ENCODE data around the gene ZKSCAN4.

The ZKSCAN4 gene

DNA sequence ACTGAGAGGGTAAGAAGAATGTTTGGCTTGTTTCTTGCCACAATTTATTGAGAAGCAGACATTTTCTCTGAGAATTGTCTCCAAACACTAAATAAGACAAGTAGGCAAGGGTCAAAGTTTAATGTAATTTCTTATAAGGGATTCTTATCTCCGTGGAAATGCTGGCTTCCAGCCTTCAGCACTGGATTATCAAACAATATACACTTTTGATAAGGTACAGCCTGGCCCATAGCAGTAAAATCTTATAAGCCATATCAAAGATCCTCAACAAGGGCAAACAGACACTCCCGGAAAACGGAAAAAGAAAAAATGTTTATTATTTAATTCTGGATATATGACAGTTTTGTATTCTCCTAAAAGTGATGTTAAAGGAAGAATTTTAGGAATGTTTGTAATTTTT, 45.5 kb downstream of the ZKSCAN4 start:
- Mint-ChIP-seq H3K4me3 (no peak overlapping the region), H3K4me1 (peaks cover 17% of the 10 kb centered on the region), H3K9me3 (no peaks in the 10 kb centered on the region), H3K36me3 (peaks cover 7% of the 10 kb centered on the region), H3K27ac (no peak overlapping the region)
- DNase-seq (ENCODE audit: low spot score in 2 of 2) (no peak), ATAC-seq (no peak)

DNA sequence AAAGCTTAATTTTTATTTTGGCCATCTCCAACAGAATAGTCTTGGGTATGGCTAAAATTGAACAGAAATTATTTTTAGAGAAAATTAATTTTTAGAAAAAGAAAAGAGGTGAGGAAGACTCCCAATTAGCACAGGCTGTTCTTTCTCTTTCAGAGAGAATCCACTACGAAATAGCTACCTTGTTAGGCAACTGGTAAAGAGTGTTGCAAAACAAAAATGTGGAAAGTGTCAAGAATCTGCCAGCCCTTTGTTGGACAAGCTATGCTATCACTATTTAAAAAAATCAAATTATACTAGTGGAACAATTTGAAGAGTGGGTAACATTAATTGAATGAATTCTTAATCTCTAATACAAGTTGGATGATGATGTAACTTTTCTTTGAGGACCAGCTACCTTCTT, 46.2 kb downstream of the ZKSCAN4 start:
- H3K4me1 Mint-ChIP-seq, result peaks cover 15% of the 10 kb centered on the region
- H3K36me3 Mint-ChIP-seq, result peaks cover 7% of the 10 kb centered on the region
- DNase-seq (ENCODE audit: low spot score in 2 of 2) (no peak), ATAC-seq (no peak)
- H3K4me3 Mint-ChIP-seq, result no peak overlapping the region
- H3K27ac Mint-ChIP-seq, result no peak overlapping the region
- no peaks in the 10 kb centered on the region for H3K9me3 Mint-ChIP-seq

DNA sequence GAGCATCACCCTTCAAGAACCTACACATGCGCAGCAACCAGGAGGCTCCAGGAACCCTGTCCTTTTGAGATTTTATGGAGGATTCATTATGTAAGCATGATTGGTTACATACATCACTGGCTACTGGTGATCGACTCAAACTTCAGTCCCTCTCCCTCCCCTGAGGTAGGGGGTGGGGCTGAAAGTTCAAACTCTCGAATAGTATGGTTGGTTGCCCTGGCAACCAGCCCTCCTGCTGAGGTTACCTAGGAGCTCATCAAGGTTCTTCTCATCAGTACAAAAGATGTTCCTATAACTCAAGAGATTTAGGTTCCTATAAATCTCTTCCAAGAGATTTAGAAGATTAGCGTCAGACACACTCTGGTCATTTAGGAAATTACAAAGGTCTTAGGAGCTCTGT, 48.9 kb downstream of the ZKSCAN4 start:
- Mint-ChIP-seq H3K27ac (no peak overlapping the region), H3K4me1 (peaks cover 10% of the 10 kb centered on the region), H3K36me3 (peaks cover 2% of the 10 kb centered on the region), H3K4me3 (no peak overlapping the region), H3K9me3 (peaks cover 5% of the 10 kb centered on the region)
- ATAC-seq (no peak), DNase-seq (ENCODE audit: low spot score in 2 of 2) (no peak)

DNA sequence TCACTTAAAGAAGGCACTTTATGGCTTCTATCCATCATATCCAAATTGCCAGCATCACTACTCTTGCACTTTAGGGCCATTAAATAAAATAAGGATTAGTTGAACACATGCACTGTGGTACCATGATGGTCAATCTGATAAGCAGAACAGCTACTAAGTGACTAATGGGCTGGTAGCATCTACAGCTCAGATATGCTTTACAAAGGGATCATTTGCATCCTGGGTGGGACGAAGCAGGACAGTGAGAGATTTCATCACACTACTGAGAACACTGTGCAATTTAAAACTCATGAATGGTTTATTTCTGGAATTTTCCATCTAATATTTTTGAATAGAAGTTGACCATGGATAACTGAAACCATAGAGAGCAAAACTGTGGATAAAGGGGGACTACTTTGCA, 52.0 kb downstream of the ZKSCAN4 start:
- Mint-ChIP-seq H3K36me3 (no peaks in the 10 kb centered on the region), H3K9me3 (peaks cover 13% of the 10 kb centered on the region)

More for the DNA sequence above, 52.0 kb downstream of the ZKSCAN4 start:
- no peak overlapping the region for H3K4me3 Mint-ChIP-seq
- H3K4me1 Mint-ChIP-seq, result no peaks in the 10 kb centered on the region
- DNase-seq (ENCODE audit: low spot score in 2 of 2) (no peak), ATAC-seq (no peak)
- no peak overlapping the region for H3K27ac Mint-ChIP-seq
